ENCODE data around the gene POLD3. TPM values are rescaled to one million over a fixed set of nuclear protein-coding genes. Genes with fewer than 3 reads are reported as not detected.

Gene POLD3
- total RNA-seq, 1 donor from 2014 or later: 11.9 TPM

GRCh38 chr11:74634537-74634936, 42.2 kb downstream of the POLD3 start:
- DNase-seq (ENCODE audit: low read depth): peak; percentile 29
- Histone ChIP-seq H3K27me3 (ENCODE audit: control insufficient read depth, insufficient read depth, low read length) (no peaks in the 10 kb centered on the region), H3K36me3 (ENCODE audit: control insufficient read depth, insufficient read depth, low read length) (no peaks in the 10 kb centered on the region), H3K4me3 (ENCODE audit: low read depth, low read length) (no peak overlapping the region)
- peak; percentile 32 for TF ChIP-seq CTCF (IDR thresholded peaks at IDR 0.05; ENCODE audit: insufficient read depth, low read length, poor library complexity, severe bottlenecking)

- no peak for TF ChIP-seq CTCF (IDR thresholded peaks at IDR 0.05; ENCODE audit: insufficient read depth, low read length, poor library complexity, severe bottlenecking)
- Histone ChIP-seq H3K27me3 (ENCODE audit: control insufficient read depth, insufficient read depth, low read length) (no peaks in the 10 kb centered on the region), H3K36me3 (ENCODE audit: control insufficient read depth, insufficient read depth, low read length) (no peaks in the 10 kb centered on the region), H3K4me3 (ENCODE audit: low read depth, low read length) (no peak overlapping the region)
- DNase-seq (ENCODE audit: low read depth): peak; percentile 67
These were observed 44.3 kb downstream of the POLD3 start for GRCh38 chr11:74636630-74637184.

- no peaks in the 10 kb centered on the region for H3K36me3 ChIP-seq (ENCODE audit: control insufficient read depth, insufficient read depth, low read length)
- no peak for TF ChIP-seq CTCF (IDR thresholded peaks at IDR 0.05; ENCODE audit: insufficient read depth, low read length, poor library complexity, severe bottlenecking)
- no peak overlapping the region for H3K4me3 ChIP-seq (ENCODE audit: low read depth, low read length)
- DNase-seq (ENCODE audit: low read depth): no peak
- no peaks in the 10 kb centered on the region for H3K27me3 ChIP-seq (ENCODE audit: control insufficient read depth, insufficient read depth, low read length)
These were observed 45.3 kb downstream of the POLD3 start for GRCh38 chr11:74637700-74638099.

GRCh38 chr11:74638869-74639268, 46.5 kb downstream of the POLD3 start:
- no peak for DNase-seq (ENCODE audit: low read depth)
- Histone ChIP-seq H3K4me3 (ENCODE audit: low read depth, low read length) (no peak overlapping the region), H3K36me3 (ENCODE audit: control insufficient read depth, insufficient read depth, low read length) (no peaks in the 10 kb centered on the region), H3K27me3 (ENCODE audit: control insufficient read depth, insufficient read depth, low read length) (no peaks in the 10 kb centered on the region)
- TF ChIP-seq CTCF (IDR thresholded peaks at IDR 0.05; ENCODE audit: insufficient read depth, low read length, poor library complexity, severe bottlenecking): no peak

GRCh38 chr11:74639533-74639932, 47.2 kb downstream of the POLD3 start:
- Histone ChIP-seq H3K36me3 (ENCODE audit: control insufficient read depth, insufficient read depth, low read length) (no peaks in the 10 kb centered on the region), H3K27me3 (ENCODE audit: control insufficient read depth, insufficient read depth, low read length) (no peaks in the 10 kb centered on the region), H3K4me3 (ENCODE audit: low read depth, low read length) (no peak overlapping the region)
- TF ChIP-seq CTCF (IDR thresholded peaks at IDR 0.05; ENCODE audit: insufficient read depth, low read length, poor library complexity, severe bottlenecking): no peak
- DNase-seq (ENCODE audit: low read depth): no peak

GRCh38 chr11:74641289-74641688, 48.9 kb downstream of the POLD3 start:
- DNase-seq (ENCODE audit: low read depth): no peak
- Histone ChIP-seq H3K36me3 (ENCODE audit: control insufficient read depth, insufficient read depth, low read length) (no peaks in the 10 kb centered on the region), H3K27me3 (ENCODE audit: control insufficient read depth, insufficient read depth, low read length) (no peaks in the 10 kb centered on the region), H3K4me3 (ENCODE audit: low read depth, low read length) (no peak overlapping the region)
- TF ChIP-seq CTCF (IDR thresholded peaks at IDR 0.05; ENCODE audit: insufficient read depth, low read length, poor library complexity, severe bottlenecking): no peak
